HG03460 (cell line): ENCODE measurements around the gene DKK1.
"Not testable (repeated sequence)": the region's sequence is repeated elsewhere in the genome, so short reads cannot be mapped to it uniquely, and the experiment has no call there.

Experiments
- ATAC-seq: cut with Tn5 transposase; IDR thresholded peaks from one replicate; pipeline ENCODE4 v1.9.1; 2021; ENCODE audit not compliant: unreplicated experiment

DKK1 gene

DNA sequence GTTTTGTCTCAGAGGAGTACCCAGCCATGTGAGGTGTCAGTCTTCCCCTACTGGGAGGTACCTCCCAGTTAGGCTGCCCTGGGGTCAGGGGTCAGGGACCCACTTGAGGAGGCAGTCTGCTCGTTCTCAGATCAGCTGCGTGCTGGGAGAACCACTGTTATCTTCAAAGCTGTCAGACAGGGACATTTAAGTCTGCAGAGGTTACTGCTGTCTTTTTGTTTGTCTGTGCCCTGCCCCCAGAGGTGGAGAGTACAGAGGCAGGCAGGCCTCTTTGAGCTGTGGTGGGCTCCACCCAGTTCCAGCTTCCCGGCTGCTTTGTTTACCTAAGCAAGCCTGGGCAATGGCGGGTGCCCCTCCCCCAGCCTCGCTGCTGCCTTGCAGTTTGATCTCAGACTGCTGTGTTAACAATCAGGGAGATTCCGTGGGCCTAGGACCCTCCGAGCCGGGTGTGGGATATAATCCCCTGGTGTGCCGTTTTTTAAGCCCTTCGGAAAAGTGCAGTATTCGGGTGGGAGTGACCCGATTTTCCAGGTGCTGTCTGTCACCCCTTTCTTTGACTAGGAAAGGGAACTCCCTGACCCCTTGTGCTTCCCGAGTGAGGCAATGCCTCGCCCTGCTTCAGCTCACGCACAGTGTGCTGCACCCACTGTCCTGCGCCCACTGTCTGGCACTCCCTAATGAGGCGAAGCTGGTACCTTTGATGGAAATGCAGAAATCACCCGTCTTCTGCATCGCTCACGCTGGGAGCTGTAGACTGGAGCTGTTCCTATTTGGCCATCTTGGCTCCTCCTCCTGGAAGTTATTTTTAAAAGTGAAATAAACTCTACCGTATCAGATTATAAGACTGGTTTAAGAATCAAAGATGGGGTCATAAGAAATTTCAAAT is 51.7 kb downstream of the DKK1 start:
- ATAC-seq, result not testable (repeated sequence)
